Stimulated activated CD8-positive, alpha-beta memory T cell treated with anti-CD3 and anti-CD28 coated beads, Interleukin-7, amount 100 ng/mL, for 4 hours (primary cell): ENCODE measurements around the gene ITPR1.

Experiments
- DNase-seq, 2 donors: peaks; one replicate each; pipeline ENCODE4 v3.0.0-alpha.2; 2020; ENCODE audit warnings: low read depth in 2 of 2

ITPR1 gene

DNA sequence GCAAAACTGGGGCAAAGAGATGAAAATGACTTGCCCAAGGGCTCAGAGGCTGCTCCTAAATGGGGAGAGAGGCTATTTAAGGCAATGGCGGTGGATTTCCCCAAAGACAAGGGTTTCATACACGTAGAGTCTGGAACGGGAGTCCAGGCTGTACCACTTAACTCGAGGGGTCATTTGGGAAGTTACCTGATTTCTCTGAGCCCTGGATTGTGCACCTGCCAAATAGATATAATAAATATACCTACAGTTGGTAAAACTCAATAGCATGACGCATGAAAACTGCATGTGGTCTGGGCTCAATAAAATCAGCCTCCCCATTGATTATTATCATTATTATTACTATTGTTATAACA is 1.3 kb upstream of the ITPR1 start:
- no peak for DNase-seq

DNA sequence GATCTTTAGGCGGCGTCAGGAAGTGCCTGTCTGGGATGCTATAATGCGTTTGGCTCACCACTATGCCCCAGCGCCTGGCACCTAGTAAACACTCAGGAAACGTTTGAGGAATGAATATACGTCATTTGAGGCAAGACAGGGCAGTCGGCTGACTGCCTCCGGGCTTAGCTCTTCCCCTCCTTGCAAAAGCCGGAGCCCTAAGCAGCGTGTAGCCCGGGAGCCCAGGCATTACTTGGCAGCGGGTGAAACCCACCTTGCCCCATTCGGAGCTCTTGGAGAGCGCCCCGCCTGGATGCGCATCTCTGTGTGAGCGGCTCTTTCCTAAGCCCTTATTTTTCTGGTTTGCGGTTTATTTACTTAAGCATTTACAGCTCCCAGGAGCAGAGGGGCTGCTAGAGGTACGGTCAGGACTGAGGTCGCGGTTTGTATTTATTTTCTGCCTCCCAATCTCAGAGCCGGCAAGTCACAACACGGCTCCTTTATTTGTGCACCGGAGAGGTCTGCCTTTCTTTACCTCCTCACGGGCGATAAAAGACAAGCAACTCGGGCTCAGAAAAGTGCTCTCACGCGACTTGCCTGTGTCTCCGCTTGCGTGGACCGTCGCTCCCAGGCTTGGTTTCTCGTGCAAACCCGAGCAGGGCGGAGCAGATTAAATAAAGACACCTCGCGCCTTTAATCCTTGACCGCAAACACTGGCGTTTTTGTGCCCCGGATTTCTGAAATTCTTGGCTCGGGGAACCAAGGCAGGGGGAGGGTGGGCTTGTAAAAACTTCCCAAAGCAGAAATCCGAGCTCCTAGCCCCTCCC is 737 bp upstream of the ITPR1 start:
- peak in 1 of 2 donors; percentile 31 for DNase-seq

DNA sequence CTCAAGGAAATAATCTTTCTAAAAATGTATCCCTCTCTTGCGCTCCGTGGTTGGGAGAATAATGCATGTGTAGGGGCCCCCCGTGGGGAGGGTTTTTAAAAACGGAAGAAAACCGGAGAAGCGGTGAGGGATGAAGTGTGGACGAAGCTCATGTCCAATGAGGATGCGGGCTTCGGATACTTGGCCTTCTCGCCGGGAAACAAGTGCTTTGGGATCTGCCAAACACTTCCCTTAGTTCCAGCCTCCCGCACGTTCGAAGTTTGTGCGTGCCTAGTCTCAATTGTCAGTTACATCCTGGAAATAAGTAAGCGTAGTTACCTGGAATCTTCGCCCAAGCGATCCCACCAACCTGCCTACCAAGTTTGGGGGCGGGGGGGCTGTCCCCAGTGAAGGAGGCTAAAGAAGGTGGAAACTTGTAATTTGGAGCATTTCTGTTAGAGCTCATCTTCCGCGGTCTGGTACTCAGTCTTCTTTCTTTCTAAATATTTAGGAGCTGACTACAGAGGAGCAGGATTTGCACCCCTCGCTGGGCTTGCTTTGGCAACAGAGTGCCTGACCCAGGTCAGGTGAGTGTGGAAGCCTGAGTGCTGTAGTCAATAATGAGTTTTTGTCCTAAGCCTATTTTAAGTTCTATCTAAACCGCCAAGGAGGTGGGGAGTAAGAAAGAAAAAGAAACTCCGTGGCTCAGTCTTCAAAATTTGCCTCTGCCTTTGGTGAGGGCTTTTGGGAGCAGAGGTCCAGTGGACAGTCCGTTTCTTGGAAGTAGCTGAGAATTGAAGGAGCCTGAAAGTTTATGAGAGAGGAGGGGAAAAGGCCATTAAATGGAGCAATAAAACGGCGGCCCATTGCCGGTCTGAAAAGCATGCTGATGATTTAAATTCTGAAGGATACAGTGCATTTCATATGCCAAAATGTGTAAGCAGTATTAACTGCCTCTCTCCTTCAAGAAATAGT is 1.1 kb downstream of the ITPR1 start:
- no peak for DNase-seq

DNA sequence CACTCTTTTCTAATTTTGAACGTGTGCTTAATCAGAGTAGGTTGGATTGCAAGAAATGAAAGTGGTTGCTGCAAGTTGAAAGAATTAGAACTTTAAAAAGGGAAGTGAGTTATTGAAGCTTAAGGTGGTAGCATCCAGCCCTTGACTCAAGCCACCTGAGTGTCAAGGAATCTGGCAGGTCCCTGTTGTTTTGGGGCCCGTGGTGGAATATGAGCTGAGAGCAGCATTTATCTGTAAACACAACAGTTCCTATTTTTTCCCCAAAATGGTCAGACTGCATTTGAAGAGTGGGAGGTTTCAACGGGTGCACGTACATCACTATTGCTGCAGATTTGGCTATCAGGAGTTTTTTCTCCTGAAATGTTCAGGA is 1.7 kb downstream of the ITPR1 start:
- no peak for DNase-seq

DNA sequence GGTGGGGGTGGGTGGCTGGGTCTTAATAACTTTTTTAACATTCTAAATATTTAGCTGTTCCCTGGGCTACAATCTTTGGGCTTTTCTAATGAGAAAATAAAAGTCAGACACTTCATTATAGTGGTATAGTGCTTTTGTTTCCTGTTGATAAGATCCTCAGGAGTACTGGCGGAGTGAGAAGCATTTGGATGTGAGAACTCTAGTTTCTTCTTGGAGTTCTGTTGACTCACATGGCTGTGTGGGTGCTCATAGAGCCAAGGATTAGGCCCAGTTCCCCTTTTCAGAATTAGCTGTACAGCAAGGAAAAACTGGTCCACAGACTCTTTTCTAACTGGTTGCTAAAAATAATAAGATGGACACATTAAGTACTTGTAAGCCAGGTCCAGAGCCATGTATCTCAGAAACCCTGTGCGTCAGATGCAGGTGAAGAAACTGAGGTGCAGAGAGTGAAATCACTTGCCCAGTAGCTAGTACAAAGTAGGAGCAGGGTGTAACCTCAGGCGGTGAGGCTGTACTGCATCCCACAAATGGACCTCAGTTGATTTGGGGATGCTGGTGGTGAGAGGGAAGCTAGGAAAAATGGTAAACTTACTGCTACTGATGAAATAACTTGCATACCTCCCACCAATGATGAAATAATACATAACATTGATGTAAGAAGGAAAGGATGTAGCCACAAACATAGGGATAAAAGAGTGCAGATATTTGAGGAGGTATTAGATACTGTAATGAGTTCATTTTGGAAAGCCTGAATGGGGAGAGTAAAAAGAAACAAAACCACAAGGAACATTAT is 2.3 kb downstream of the ITPR1 start:
- DNase-seq = no peak

DNA sequence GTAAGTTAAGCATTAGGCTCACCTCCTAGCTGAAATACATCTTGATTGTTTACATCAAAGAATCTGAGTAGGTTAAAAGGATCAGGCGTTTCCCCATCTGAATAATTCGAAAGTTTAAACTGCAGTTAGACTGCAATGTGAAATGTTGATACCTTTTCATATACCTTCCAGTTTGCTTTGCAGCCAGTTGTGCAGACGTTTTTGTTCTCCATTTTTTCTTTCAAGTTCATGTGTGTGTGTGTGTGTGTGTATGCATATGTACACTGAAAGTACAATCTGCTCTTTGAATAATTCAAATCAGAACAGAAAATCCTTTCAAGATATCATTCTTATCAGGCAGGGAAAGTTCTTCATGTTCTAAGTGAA is 2.9 kb downstream of the ITPR1 start:
- DNase-seq = no peak

DNA sequence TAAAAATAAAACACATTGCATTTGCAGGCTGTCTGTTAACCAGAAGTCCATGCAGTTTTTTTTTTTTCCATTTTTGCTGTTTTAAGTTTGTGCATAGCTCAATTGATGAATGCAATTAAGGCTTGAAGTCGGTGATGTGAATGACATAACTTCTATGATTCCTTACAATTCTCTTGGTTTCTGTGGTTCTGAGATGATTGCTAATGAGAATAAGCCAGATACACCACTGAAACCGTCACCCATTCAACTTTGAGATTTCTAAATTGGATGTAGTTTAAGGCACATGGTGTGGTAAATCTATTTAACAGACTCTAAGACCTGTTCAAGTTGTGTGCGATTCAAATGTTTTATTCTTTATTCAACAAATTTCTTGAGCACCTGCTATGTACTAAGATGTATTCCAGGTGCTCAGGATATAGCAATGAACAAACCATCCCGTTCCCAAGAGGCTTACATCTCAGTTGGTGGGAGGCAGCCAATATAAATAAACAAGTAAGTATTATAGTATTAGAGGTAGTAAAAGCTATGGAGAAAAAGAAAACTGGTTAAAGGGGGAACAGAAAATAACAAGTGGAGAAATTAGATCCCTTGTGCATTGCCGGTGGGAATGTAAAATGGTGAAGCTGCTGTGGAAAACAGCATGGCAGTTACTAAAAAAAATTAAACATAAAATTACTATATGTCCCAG is 4.0 kb downstream of the ITPR1 start:
- DNase-seq = no peak

DNA sequence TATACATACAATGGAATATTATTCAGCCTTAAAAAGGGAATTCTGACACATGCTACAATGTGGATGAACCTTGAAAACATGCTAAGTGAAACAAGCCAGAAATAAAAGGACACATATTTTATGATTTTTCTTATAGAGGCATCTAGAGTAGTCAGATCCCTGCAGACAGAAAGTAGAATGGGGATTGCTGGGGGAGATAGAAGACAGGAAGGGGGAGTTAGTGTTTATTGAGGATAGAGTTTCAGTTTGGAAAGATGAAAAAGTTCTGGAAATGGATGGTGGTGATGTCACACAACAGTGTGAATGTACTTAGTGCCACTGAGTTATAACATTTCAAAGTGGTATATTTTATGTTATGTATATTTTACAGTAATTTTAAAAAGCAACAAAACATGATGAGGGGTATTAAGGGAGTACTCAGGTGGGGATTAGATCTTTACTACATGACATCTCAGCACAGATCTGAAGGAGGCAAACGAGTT is 4.7 kb downstream of the ITPR1 start:
- DNase-seq = no peak

DNA sequence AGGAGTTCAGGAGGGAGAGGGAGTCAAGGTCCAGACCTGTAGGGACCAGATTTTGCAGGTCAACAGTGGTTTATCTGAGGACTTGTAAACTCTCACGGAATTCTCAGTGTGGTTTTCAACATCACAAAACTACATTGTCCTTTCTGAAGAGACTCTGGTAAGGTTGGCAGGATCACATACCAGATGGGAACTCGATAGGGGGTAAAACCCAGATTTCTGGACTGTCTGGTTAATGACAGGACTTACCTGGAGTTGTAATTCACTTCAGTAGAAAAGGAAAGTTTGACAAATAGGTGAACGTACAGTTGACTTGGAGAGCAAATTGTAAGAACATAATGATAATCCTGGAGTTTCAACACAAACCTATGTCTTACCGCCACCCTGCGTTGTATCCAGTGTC is 5.3 kb downstream of the ITPR1 start:
- DNase-seq = no peak

DNA sequence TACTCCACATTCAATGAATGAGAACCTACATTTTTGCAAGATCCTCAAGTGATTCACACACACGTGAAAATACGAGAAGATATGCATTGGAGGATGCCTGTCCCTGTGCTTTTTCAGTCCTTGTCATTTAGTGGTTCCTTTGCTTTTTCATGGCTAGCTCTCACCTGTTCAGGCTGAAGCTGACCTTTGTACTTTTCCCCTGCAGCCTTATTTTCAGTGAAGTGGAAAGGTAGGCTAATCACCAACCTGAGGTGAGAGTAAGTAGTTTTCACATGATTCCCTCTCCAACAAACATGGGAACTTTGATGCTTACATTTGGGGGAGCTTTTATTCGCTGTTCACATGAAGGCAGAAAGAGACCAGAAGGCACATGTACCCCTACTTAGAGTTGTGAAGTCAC is 8.3 kb downstream of the ITPR1 start:
- no peak for DNase-seq

DNA sequence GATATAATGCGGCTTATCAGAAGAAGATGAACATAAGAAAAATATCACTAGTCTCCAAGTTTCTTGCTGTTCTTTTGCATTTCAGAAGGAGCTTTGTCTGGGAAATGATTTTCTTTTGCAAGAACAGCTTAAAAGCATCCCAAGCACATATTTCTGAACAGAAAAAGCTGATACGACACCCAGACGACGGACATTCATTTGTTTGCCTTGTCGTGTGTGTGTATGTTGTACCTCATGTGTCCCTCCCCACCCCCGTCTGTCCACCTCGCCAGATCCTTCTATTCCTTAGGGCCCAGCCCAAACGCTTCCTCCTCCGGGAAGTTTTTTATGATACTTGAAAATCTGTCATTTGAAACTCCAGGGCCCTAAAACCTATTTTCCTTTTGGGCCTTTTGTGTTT is 8.8 kb downstream of the ITPR1 start:
- no peak for DNase-seq

DNA sequence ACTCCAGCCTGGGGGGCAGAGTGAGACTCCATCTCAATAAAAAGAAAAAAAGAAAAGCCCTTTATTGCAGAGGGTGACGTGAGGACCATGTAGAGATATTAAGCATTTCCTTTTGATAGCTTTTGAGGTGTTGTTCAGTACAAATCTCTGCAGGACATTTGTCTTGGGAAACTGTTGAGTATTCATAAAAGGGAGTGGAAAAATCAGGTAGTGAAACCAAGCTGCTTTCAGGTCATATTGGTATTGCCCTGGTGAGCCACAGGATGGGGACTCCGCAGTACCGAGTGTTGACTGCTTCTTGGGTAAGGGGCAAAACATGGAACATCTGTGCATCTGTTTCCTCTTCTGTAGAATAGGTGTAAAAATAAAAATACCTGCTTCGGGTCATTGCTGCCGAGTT is 9.9 kb downstream of the ITPR1 start:
- DNase-seq = no peak

DNA sequence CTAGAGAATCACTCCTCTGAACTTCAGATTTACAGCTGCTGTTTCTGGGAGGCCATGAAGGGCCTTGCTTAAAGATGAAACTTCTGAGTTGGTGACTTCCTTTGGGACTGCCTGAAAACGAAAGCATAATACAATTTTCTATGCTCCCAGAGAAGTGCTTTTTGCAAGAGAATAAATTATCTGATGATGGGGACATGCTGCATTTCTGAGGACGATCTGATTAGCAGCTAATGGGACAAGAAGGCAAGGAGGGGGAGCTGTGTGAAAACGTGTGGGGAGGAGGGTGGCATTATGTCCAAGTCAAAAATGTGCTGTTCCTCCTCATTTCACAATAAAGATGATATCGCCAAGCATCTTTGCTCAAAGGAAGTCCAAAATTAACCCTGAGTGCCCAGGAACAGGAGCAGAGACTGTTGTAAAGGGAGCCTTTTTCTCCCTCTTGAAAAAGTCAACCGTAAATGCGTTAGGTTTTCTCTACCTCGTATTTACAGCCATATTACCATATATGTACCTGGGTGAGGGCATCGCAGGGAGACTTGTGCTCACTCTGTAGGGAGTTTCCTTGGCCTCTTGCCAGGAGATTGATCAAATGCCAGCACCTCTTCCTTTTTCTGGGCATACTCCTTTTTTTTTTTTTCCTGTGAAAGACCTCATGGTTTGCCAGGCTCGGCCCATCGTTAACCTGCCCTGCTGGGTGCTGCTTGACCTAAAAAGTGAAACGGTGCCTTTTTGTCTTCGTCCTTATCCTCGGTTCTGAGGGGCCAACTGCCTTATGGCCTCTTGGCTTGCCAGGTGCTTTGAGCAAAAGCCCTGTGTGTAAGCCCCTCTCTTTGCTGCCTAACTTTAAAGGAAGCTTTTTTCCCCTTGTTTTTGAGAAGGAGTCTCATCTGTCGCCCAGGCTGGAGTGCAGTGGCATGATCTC is 11.5 kb downstream of the ITPR1 start:
- no peak for DNase-seq

DNA sequence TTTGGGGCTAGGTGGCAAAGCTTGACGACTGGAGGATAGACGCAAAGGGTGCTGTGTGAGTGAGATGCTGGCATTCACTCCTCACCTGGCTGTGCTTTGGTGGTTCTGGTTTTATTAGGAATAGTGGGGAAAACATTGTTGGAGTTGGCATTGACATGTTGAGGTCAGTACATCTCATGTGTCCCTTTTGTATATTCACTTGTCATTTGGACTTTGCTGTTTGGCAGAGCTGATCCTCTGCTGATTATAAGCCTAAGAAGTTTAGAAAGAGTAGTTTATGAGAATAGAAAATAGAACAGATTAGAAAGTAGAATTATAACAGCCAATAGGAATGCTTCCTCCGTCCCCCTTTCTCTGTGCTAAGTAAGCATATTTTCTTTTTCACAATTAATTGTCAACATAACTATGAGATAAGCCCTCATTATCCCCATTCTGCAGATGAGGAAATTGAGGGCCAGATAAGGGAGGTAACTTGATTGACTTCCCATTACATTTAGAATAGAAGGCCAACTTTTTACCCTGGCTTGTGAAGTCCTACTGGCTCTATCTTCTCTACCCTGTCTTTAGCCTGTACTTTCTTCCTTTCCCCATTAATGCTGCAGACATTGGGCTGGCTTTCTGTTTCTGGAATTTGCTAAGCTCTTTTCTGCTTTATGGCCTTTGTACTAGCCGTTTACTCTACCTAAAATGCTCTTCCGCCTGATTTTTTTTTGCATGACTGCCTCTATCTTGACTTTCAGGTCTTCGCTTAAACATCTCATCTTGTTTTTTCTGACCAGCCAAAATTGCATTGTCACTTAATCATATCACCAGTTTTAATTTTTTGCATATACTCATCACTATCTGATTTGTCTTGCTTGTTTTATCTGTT is 12.8 kb downstream of the ITPR1 start:
- DNase-seq = no peak

DNA sequence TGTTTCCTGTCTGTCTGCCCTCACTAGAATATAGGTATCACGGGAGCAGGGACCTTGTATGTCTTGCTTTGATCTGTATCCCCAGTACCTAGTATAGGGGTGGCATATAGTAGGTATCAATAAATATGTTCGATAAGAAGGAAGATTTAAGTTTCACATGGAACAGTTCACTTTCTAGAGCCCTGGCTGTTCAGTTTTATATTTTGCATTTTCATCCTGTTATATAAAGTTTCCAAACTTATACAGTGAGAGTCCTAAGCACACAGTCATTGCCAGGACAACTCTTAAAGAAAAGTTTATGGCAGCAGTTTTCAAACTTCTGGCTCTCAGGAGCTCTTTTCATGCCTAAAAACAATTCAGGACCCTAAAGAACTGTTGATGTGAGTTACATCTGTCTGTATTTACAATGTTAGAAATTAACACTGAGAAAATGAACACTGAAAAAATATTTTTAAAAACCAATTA is 13.4 kb downstream of the ITPR1 start:
- DNase-seq = no peak

DNA sequence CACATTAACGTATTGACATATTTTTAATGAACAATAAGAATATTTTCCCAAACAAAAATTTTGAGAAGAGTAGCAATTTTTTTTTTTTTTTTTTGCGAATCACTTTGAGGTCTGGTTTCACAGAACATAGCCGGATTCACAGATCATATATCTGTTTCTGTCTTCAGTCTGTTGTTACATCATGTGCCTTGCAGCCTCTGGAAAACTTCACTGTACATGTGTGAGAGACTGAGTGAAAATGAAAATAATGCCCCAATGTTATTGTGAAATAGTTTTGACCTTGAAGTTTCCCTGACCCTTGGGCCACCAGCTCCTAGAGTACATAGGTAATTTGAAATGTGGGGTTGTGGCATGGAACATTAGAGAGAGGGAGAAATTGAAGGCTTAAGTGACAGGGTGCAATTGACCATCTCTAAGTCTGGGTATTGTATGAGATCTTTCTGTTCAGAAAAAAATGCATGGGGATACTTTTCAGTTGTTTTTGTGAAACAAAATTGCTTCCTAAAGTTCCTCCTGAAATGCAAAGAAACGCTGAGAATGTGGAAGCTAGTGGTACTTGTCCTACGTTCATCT is 14.0 kb downstream of the ITPR1 start:
- no peak for DNase-seq

DNA sequence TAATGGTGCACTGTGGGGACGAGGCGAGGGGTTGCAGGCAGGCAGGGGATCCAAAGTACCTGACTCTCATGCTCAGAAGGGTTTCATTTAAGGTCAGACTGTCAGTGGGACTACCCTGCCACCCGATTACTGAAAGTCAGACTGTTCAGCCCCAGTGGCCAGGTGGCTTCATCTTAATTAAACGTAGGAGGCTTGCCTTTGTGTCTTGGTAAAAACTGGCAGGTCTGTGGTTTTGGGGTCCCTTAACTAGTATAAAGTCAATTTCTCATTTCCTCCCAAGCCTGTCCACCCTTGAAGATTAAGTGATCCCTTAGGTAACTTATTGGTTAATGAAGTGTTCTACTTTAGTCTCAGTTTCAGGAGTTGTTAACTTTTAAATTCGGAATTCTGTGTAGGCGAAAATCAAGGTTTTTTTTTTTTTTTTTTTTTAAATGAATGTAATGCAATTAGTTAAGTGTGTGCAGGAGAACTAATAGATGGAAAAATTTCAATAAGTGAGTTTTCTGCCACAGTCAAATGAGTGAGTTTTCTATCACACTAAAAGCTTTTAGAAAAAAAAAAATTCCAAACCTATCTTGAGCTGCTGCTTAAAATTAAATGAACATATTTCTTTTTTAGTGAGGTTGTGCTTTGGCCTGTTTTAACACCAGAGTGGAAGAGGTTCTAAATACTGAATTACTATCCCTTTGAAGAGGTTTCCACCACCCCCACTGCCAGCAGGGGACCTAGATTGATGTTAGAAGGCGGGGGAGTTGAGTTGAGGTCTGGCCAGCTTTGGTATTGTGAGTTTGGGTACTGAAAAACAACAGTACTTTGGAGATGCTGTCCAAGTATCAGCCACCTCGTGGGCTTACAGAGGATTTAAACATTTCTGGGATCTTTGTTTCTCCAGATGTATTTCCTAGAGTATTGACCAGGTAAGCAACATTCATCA is 15.2 kb downstream of the ITPR1 start:
- DNase-seq = no peak

DNA sequence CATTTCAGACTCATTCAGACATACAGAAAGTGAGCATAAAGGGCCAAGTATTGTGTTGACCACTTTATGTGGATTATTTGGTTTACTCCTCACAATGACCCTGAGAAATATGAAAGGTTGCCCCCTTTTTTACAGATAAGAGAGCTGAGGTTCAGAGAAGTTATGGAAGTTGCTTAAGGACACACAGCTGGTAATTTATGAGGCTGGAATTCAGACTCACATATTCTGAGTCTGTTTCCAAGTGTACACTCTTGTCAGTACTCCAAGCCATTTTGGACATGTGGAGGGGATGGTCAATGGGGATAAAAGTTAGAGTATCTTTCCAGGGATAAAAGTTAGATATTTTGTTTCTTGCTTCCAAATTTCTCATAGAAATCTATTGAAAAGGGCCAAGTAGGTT is 15.9 kb downstream of the ITPR1 start:
- no peak for DNase-seq
